Measurements from ENCODE around the gene BIVM.

DNA sequence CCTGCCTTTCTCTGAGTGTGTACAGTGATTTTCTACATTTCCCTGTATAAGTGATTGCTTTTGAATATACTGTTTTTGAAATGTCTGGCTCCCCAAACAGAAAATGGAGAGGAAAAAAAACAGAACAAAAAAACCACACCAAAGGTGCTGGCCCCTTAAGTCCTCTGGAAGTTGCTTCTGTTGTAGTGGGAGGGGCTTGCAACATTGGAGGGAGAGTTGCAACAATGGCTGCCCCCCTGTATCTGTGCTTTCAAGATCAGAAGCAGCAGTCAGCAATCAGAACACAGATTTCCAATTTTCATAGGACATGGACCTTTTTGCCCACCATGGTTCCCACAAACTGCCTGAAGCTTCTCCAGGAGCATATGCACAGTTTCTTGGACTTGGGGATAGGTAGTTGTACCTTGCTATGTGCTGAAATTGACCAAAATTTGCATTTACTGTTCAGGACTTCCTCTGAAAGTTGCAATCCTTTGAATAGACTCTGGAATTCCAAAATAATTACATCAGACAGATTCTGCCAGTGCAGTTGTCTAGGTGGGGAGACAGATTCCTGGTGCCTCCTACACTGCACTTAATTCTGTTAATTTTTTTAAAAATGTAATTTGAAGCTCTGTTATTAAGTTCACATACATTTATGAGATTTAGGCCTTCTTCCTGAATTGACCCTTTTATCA lies 13.8 kb downstream of the BIVM start:
- TF ChIP-seq CTCF (IDR thresholded peaks at IDR 0.05; ENCODE audit: low read depth, low read length, missing input control) (no peak), REST (IDR thresholded peaks at IDR 0.05) (no peak), GABPA (IDR thresholded peaks at IDR 0.05 in 1 of 2, conservative IDR thresholded peaks at IDR 0.05 in 1 of 2) (no peak), EGR1 (IDR thresholded peaks at IDR 0.05; ENCODE audit: low read depth in 2 of 2) (no peak), JUND (IDR thresholded peaks at IDR 0.05) (no peak)
- TF ChIP-seq, protein P1, sequence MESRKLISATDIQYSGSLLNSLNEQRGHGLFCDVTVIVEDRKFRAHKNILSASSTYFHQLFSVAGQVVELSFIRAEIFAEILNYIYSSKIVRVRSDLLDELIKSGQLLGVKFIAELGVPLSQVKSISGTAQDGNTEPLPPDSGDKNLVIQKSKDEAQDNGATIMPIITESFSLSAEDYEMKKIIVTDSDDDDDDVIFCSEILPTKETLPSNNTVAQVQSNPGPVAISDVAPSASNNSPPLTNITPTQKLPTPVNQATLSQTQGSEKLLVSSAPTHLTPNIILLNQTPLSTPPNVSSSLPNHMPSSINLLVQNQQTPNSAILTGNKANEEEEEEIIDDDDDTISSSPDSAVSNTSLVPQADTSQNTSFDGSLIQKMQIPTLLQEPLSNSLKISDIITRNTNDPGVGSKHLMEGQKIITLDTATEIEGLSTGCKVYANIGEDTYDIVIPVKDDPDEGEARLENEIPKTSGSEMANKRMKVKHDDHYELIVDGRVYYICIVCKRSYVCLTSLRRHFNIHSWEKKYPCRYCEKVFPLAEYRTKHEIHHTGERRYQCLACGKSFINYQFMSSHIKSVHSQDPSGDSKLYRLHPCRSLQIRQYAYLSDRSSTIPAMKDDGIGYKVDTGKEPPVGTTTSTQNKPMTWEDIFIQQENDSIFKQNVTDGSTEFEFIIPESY (IDR thresholded peaks at IDR 0.05) = no peak
- TF ChIP-seq, protein P2, sequence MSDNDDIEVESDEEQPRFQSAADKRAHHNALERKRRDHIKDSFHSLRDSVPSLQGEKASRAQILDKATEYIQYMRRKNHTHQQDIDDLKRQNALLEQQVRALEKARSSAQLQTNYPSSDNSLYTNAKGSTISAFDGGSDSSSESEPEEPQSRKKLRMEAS (IDR thresholded peaks at IDR 0.05) = no peak
